CD1c-positive myeloid dendritic cell (primary cell): Measurements from ENCODE around the gene FKBP5.

Source experiments
- DNase-seq: peaks from one replicate; pipeline ENCODE4 v3.0.0-alpha.2; 2016; ENCODE audit errors: extremely low spot score

The FKBP5 gene

GRCh38 chr6:35663447-35664235 is 25.1 kb downstream of the FKBP5 start:
- no peak for DNase-seq

- DNase-seq, result no peak
These were observed 25.7 kb downstream of the FKBP5 start for GRCh38 chr6:35662999-35663398.

DNA sequence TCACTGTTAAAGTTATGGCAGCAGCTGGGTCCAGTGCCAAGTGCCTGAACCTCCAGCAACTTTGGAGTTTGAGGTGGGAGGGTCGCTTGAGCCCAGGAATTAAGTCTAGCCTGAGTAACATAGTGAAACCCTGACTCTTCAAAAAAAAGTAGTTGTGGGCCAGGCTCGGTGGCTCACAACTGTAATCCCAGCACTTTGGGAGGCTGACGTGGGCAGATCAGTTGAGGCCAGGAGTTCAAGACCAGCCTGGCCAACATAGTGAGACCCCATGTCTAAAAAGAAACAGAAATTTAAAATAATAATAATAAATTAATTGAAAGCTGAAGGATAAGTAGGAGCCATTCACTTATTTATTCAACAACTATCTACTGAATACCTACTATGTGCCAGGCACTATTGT is 33.8 kb downstream of the FKBP5 start:
- DNase-seq, result no peak

DNA sequence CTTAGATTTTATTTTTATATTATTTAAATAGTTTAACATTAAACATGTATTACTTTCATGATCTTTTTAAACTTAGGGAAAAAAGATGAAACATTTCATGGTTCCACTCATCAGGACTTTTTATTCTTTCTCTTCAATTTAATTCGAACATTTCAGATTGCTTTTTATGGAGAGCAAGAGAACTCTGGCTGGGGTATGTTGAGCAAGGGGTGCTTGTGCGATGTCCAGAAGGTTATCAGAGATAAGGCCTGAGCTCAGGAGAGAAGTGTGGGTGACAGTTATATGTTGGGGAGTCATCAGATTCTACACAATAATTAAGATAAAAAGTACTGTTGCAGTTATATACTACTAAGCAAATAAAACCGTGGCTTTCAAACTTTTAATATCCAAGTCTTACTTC is 37.5 kb downstream of the FKBP5 start:
- DNase-seq, result no peak

GRCh38 chr6:35650015-35650414 is 38.7 kb downstream of the FKBP5 start:
- DNase-seq, result no peak

GRCh38 chr6:35648203-35648602 is 40.5 kb downstream of the FKBP5 start:
- no peak for DNase-seq

DNA sequence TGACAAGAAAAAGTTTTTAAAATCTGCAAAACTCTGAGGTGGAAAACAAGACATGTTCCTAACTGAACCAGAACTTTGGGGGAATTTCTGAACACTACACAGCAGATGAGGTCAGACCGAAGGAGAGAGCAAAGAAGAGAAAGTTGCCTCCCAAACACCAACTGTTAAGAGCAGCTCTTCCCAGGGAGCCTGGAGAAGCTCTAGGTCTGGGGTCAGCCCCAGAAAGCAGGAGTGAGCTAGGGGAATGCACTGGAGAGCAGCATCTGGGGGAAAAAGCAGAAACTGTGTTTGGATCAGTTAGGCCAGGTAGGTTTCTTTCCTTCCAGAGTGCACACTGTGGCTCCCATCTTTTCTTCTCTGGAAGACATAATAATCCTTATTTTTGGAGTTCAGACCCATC is 41.3 kb downstream of the FKBP5 start:
- DNase-seq, result no peak

- DNase-seq, result no peak
These were observed 45.6 kb downstream of the FKBP5 start for GRCh38 chr6:35643162-35643535.

- no peak for DNase-seq
These were observed 46.1 kb downstream of the FKBP5 start for GRCh38 chr6:35642471-35643161.

DNA sequence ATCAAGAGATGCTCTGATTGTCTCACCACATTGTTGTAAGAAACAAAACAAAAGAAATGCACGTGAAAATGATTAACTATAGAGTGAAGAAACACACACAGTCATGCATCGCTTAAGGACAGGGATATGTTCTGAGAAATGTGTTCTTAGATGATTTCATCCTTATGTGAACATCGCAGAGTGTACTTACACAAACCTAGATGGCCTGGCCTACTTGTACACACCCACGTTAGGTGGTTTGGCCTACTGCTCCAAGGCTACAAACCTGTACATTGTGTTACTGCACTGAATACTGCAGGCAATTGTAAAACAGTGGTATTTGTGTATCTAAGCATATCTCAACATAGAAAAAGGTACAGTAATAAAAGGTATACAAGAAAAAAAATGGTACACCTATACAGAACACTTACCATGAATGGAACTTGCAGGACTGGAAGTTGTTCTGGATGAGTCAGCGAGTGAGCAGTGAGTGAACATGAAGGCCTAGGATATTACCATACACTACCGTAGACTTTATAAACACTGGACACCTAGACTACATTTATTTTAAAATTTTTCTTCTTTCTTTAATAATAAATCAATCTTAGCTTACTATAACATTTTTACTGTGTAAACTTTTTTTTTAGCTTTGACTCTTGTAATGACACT is 48.6 kb downstream of the FKBP5 start:
- DNase-seq, result no peak

GRCh38 chr6:35638679-35639078 is 50.0 kb downstream of the FKBP5 start:
- no peak for DNase-seq

DNA sequence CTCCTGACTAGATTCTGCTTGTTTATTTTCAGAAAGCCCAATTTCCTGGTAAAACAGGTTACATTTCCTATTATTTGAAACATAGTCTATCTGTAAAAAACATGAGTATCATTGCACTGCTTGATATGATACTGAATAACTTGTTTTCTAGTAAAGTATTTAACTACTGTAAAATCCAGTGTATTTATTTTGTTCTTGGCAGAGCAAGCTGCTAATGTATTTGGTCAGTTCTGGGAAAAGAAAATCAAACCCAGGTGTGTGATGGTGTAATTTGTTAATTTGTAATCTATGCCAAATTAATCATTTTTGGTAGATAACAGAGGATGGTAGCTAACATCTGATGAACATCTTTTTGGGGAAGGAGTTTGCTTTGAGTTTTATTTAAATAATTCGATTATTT is 50.8 kb downstream of the FKBP5 start:
- no peak for DNase-seq

GRCh38 chr6:35635601-35636597 is 52.8 kb downstream of the FKBP5 start:
- DNase-seq, result no peak

GRCh38 chr6:35634316-35634715 is 54.4 kb downstream of the FKBP5 start:
- DNase-seq, result no peak

- no peak for DNase-seq
These were observed 55.1 kb downstream of the FKBP5 start for GRCh38 chr6:35633579-35634089.

GRCh38 chr6:35629876-35630378 is 58.8 kb downstream of the FKBP5 start:
- no peak for DNase-seq

GRCh38 chr6:35626401-35626800 is 62.3 kb downstream of the FKBP5 start:
- no peak for DNase-seq

DNA sequence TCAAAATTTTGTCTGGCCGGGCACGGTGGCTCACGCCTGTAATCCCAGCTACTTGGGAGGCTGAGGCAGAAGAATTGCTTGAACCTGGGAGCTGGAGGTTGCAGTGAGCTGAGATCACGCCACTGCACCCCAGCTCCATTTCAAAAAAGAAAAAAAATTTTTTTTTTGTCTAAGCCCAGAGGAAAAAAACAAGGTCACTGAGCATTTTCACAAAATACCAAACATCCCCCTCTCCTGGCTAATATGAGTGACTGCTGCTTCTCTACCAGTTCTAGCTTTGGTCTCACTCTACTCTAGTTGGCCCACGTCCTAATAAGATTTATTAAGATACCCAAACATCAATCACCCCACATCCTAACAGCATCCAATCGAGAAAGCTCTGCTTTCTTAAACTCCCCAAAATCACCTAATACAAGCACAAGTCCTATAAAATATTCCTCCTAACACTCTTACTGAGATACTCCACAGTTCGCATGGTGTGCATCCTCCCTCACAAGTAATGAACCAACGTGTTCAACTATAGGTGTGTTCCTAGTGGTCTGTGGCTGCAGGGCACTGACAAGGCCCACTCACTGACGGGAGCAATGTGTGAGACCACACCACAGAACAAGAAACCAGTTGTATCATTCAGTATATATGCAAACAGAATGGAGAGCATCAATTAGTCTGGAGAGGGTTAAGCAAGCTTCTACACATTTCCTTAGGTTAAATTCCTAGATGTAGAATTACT is 64.2 kb downstream of the FKBP5 start:
- DNase-seq, result peak; percentile 24

DNA sequence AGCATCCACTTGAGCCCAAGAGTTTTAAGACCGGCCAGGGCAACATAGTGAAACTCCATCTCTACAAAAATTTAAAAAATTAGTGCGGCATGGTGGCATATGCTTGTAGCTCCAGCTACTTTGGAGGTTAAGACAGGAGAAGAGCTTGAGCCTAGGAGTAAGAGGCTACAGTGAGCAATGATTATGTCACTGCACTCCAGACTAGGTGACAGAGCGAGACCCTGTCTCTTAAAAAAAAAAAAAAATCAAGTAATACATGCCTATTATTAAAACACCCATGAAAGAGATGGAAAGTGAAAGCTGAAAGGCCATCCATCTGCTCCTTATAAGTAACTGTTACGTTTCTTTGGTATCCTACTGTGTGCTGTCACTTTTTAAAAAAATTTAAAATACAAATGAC is 66.4 kb downstream of the FKBP5 start:
- no peak for DNase-seq

DNA sequence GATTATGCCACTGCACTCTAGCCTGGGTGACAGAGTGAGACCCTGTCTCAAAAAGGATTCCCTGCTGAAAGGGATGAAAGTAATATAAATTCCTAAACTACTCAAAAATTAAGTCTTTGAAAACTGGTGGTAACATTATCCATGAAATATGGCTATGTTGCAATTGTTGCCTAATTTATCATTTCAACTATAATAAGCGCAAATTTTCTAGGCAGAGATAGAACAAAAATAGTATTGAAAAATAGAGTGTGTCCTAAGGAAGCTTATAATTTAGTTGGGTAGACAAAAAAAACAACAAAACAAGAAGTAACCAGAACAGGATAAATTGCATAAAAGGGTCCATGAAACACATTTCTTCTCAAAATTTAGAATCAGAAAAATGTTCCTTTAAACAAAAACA is 68.0 kb downstream of the FKBP5 start:
- DNase-seq, result no peak

GRCh38 chr6:35613762-35614161 is 75.0 kb downstream of the FKBP5 start:
- no peak for DNase-seq
